Breast epithelium (tissue), 4 donors: Measurements from ENCODE around the gene IGSF21. TPM values are rescaled to one million over a fixed set of nuclear protein-coding genes. Genes with fewer than 3 reads are reported as not detected.

Experiments used
- DNase-seq, 2 donors: peaks; one replicate each; pipeline ENCODE4 v3.0.0-alpha.2; 2019; ENCODE audit warnings: low spot score in 2 of 2
- H3K27ac ChIP-seq, 2 donors: fragments of 200-600 bp; sonication (generic) in 1 of 2; one replicate each; pipeline ENCODE4 v1.5.1; 2016 to 2019; ENCODE audit warnings: mild to moderate bottlenecking in 1 of 2
- H3K27me3 ChIP-seq, 2 donors: fragments of 200-600 bp; sonication (generic) in 1 of 2; one replicate each; pipeline versions ENCODE4 v1.5.1 to v1.6.0; 2017 to 2019; ENCODE audit warnings: control low read depth in 1 of 2, mild to moderate bottlenecking in 1 of 2
- H3K36me3 ChIP-seq: fragments of 200-600 bp; one replicate; pipeline ENCODE4 v1.5.1; 2019
- H3K4me1 ChIP-seq, 2 donors: fragments of 200-600 bp; sonication (generic); one replicate each; pipeline ENCODE4 v1.5.1; 2016 to 2019; ENCODE audit warnings: control low read depth in 1 of 2
- H3K4me3 ChIP-seq, 3 donors: fragments of 200-600 bp; sonication (generic); 1 replicate in 2 of 3; 2 replicates in 1 of 3; pipeline ENCODE4 v1.5.1; 2016 to 2019; ENCODE audit warnings: mild to moderate bottlenecking in 3 of 3, moderate library complexity in 2 of 3
- H3K9me3 ChIP-seq, 2 donors: fragments of 200-600 bp; sonication (generic) in 1 of 2; one replicate each; pipeline ENCODE4 v1.5.1; 2016 to 2019; ENCODE audit warnings: control low read depth in 1 of 2
- POLR2A ChIP-seq: fragments of 450-650 bp; IDR thresholded peaks from one replicate; pipeline ENCODE4 v1.6.1; 2016; ENCODE audit warnings: antibody characterized with exemption, mild to moderate bottlenecking, moderate library complexity
- POLR2AphosphoS5 ChIP-seq, 3 donors: sonication (generic); formaldehyde crosslinking; IDR thresholded peaks; one replicate each; pipeline ENCODE4 v1.6.1; 2017; ENCODE audit warnings: antibody characterized with exemption in 3 of 3
- intact Hi-C: fragments of 100-400 bp; cut with DNase I; formaldehyde crosslinking; loops from one replicate; pipeline ENCODE4 v1.15.1; 2023; ENCODE audit warnings: low total_unique reads
- total RNA-seq, 3 donors: library from RNA; depleted of rRNA; stranded (reverse); fragments of >200 nt; gene quantifications; one replicate each; pipeline ENCODE4 v1.1.0, GENCODE V29; 2016
- TF ChIP-seq, protein P1 (sequence below), 3 donors: fragments of 450-650 bp; IDR thresholded peaks; one replicate each; pipeline ENCODE4 v1.5.1; 2016 to 2017; ENCODE audit warnings: antibody characterized with exemption in 3 of 3, mild to moderate bottlenecking in 3 of 3, moderate library complexity in 3 of 3

Gene IGSF21
- total RNA-seq, 3 donors from 2014 or later, result 4.8 to 9.5 (median 4.8) TPM

DNA sequence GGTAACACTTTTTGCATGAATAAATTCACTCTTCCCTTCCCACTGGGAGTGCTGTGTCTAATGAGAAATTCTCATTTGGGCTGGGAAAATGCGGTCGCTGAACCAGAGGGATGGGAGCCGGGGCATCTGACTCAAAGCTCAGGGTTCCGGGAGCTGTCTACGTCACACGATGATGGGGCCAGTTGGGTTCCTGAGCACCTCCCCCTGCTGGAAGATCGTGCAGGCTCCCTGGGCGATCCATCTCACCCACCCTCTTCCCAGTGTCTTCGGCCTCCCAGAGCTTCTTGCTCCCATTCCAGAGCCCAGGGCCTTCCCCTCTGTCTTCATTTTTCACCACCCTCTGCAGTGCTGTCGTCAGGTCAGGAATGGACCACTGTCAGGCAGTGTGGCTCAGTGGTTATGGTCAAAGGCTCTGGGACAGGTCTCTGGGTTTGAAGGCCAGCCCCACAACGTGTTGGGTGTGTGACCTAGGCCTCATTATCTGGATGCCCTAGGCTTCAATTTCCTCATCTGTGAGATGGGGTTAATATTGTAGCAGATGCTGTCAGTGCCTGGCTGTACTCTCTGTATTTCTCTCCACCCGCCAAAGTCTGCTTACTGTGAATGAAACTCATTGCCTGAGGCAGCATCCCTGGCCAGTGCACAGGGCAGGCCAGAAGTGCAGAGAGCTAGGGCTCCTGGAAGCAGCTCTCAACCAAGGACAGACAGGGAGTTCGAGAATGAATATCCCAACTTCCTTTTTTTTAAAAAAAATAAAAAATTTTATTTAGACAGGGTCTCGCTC lies 31.8 kb downstream of the IGSF21 start:
- TF ChIP-seq POLR2AphosphoS5 (IDR thresholded peaks at IDR 0.05) (no peak), POLR2A (no peak)
- TF ChIP-seq, protein P1, sequence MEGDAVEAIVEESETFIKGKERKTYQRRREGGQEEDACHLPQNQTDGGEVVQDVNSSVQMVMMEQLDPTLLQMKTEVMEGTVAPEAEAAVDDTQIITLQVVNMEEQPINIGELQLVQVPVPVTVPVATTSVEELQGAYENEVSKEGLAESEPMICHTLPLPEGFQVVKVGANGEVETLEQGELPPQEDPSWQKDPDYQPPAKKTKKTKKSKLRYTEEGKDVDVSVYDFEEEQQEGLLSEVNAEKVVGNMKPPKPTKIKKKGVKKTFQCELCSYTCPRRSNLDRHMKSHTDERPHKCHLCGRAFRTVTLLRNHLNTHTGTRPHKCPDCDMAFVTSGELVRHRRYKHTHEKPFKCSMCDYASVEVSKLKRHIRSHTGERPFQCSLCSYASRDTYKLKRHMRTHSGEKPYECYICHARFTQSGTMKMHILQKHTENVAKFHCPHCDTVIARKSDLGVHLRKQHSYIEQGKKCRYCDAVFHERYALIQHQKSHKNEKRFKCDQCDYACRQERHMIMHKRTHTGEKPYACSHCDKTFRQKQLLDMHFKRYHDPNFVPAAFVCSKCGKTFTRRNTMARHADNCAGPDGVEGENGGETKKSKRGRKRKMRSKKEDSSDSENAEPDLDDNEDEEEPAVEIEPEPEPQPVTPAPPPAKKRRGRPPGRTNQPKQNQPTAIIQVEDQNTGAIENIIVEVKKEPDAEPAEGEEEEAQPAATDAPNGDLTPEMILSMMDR (IDR thresholded peaks at IDR 0.05), result no peak
- H3K27me3 ChIP-seq, result peaks cover 0 to 14% of the 10 kb centered on the region in 2 donors
- DNase-seq, result no peak
- no peaks in the 10 kb centered on the region for H3K36me3 ChIP-seq
- no peak overlapping the region for H3K27ac ChIP-seq
- no peak overlapping the region for H3K4me3 ChIP-seq
- intact Hi-C loops, result no loop called here
- H3K9me3 ChIP-seq, result no peaks in the 10 kb centered on the region
- no peaks in the 10 kb centered on the region for H3K4me1 ChIP-seq

DNA sequence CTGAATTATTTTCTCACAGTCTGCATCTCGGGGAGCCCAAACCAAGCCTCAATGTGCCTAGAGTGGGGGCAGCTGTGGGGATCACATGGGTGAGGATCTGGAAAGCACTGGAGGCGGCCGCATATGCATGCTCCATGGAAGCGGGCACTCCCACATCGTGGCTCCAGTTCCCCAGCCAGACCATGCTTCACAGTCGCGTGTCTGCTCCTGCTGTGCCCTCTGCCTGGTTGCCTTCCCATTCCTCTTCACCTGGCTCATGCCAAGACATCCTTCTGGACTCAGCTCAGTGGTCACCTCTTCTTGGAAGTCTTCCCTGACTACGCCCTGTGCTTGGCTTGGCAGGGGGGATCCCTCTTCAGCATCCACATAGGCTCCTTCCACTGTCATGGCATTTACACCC lies 32.8 kb downstream of the IGSF21 start:
- Histone ChIP-seq H3K36me3 (no peaks in the 10 kb centered on the region), H3K4me1 (no peaks in the 10 kb centered on the region), H3K4me3 (no peak overlapping the region), H3K9me3 (no peaks in the 10 kb centered on the region), H3K27me3 (peaks cover 0 to 16% of the 10 kb centered on the region in 2 donors), H3K27ac (no peak overlapping the region)
- no peak for DNase-seq
- intact Hi-C loops, result no loop called here
- TF ChIP-seq POLR2A (no peak), POLR2AphosphoS5 (IDR thresholded peaks at IDR 0.05) (no peak)
- TF ChIP-seq, protein P1 (IDR thresholded peaks at IDR 0.05), result no peak

DNA sequence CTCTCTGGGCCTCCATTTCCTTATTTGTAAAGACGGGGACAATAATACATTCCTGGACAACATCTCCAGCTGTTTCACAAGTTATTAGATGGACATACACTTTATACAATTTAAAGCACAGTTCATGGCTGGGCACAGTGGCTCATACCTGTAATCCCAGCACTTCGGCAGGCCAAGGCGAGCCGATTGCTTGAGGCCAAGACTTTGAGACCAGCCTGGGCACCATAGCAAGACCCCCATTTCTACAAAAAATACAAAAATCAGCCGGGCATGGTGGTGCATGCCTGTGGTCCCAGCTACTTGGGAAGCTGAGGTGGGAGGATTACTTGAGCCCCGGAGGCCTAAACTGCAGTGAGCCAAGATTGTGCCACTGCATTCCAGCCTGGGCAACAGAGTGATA lies 34.1 kb downstream of the IGSF21 start:
- Histone ChIP-seq H3K36me3 (no peaks in the 10 kb centered on the region), H3K4me1 (no peaks in the 10 kb centered on the region), H3K27ac (no peak overlapping the region), H3K9me3 (no peaks in the 10 kb centered on the region), H3K4me3 (no peak overlapping the region), H3K27me3 (peaks cover 0 to 24% of the 10 kb centered on the region in 2 donors)
- intact Hi-C loops, result no loop called here
- no peak for DNase-seq
- TF ChIP-seq POLR2A (no peak), POLR2AphosphoS5 (IDR thresholded peaks at IDR 0.05) (no peak)
- TF ChIP-seq, protein P1 (IDR thresholded peaks at IDR 0.05), result no peak

DNA sequence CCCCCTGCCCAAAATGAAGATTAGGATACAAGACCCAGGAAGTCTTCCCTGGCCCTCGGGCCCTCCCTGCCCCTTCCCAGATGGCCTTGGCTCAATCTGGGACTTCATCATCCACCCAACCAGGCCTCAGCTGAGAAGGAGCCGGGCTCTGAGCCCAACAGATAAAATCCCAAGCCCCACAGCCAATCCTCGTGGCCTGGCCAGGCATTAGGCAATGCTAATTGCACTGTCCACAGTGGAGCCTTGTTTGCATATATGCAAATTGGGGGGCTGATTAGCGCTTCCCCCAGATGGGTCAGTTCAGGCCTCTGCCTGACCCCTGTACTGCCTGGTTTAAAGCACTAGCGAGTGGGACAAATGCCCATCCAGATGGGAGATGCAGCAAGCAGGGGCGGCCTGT lies 34.9 kb downstream of the IGSF21 start:
- intact Hi-C loops, result no loop called here
- H3K9me3 ChIP-seq, result no peaks in the 10 kb centered on the region
- no peaks in the 10 kb centered on the region for H3K36me3 ChIP-seq
- H3K4me3 ChIP-seq, result no peak overlapping the region
- H3K27ac ChIP-seq, result no peak overlapping the region
- DNase-seq, result no peak
- peaks cover 0 to 23% of the 10 kb centered on the region in 2 donors for H3K27me3 ChIP-seq
- no peak for TF ChIP-seq POLR2A
- TF ChIP-seq POLR2AphosphoS5 (IDR thresholded peaks at IDR 0.05), result no peak
- TF ChIP-seq, protein P1 (IDR thresholded peaks at IDR 0.05), result no peak
- no peaks in the 10 kb centered on the region for H3K4me1 ChIP-seq

DNA sequence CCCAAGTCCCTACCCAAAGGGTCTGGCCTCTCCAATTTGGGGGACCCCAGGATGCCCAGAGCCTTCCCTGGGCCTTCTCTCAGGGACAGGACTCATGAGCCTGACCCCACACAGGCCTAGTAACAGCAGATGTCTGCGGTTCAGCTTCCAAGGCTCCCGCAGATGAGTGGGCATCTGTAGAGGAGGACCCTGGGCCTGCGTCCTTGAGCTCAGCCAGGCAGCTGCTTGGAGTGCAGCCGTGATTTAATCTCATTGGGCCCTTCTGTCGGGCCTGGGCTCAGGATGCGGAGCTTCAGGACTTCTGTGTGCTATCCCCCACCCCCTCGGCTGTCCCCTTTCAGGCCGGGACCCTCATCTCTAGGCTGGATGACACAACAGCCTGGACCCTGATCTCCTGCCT lies 35.4 kb downstream of the IGSF21 start:
- Histone ChIP-seq H3K27ac (no peak overlapping the region), H3K27me3 (peaks cover 0 to 21% of the 10 kb centered on the region in 2 donors), H3K36me3 (no peaks in the 10 kb centered on the region), H3K4me3 (no peak overlapping the region), H3K9me3 (no peaks in the 10 kb centered on the region), H3K4me1 (no peaks in the 10 kb centered on the region)
- no peak for DNase-seq
- intact Hi-C loops, result no loop called here
- TF ChIP-seq, protein P1 (IDR thresholded peaks at IDR 0.05), result no peak
- TF ChIP-seq POLR2AphosphoS5 (IDR thresholded peaks at IDR 0.05) (no peak), POLR2A (no peak)
